AG10803 (cell line): Measurements from ENCODE around the gene ICE2.

Experiments used
- DNase-seq: peaks from one replicate; pipeline ENCODE4 v3.0.0; 2010; ENCODE audit warnings: low read depth
- H3K4me3 ChIP-seq: 2 replicates; pipeline ENCODE4 v1.5.1; 2011; ENCODE audit warnings: mild to moderate bottlenecking, low read length, control low read depth
- TF ChIP-seq, protein P1 (sequence below): conservative IDR thresholded peaks from 2 replicates; pipeline ENCODE4 v1.5.1; 2011; ENCODE audit warnings: mild to moderate bottlenecking, low read length, control low read depth, inconsistent platforms

Gene ICE2

DNA sequence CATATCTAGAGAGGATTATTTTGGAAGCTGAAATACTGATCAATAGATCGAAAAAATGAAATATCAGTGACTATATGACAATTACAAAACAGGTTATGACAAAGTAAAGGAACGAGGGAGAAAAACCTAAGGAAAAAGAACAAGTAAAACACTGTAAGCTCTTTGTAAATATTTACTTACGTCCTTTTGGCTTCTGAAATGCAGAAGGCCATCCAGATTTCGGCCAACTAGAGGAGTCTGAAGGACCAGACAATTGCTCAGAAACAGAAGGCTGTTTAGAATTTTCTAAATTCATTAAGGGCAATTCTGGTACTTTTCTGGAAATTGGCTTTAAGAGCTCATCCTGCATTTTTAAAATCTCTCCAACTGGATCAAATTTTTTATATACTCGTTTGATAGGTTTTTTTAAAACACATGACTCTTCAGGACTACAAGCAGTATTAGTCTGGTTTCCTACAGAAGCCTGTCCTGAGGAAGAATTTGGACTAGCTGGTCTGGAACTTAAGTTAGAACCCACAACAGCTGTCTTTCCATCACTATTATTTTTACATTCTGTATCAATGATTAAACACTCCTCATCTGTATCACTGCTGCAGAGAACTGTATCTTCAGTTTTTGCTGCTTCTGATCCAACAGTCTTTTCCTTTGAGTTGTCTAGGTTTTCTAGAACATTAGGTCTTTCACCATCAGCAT, 30.1 kb downstream of the ICE2 start:
- TF ChIP-seq, protein P1, sequence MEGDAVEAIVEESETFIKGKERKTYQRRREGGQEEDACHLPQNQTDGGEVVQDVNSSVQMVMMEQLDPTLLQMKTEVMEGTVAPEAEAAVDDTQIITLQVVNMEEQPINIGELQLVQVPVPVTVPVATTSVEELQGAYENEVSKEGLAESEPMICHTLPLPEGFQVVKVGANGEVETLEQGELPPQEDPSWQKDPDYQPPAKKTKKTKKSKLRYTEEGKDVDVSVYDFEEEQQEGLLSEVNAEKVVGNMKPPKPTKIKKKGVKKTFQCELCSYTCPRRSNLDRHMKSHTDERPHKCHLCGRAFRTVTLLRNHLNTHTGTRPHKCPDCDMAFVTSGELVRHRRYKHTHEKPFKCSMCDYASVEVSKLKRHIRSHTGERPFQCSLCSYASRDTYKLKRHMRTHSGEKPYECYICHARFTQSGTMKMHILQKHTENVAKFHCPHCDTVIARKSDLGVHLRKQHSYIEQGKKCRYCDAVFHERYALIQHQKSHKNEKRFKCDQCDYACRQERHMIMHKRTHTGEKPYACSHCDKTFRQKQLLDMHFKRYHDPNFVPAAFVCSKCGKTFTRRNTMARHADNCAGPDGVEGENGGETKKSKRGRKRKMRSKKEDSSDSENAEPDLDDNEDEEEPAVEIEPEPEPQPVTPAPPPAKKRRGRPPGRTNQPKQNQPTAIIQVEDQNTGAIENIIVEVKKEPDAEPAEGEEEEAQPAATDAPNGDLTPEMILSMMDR, result no peak
- DNase-seq, result no peak
- H3K4me3 ChIP-seq, result no peak overlapping the region

DNA sequence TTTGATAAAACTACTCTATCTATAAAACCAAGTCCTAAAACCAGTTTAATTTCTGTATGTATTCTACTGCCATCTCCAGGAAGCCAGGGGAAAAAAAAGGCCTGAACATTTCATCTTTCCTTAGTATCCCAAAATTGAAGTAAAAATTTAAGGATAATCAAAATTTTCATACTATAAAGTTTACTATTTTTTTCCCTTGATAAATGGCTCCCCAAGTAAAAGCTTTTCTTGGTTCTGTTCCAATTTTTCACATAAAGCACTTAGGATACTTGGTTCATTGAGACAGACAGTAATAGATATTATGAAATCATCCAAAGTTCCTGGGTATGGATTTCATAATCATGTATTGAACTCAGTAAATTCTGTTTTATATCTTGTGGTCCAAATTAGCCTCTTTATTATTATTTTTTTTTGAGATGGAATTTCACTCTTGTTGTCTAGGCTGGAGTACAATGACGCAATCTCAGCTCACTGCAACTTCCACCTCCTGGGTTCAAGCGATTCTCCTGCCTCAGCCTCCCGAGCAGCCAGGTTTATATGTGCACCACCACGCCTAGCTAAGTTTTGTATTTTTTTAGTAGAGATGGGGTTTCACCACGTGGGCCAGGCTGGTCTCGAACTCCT, 34.5 kb downstream of the ICE2 start:
- TF ChIP-seq, protein P1, result peak; percentile 82
- H3K4me3 ChIP-seq, result no peak overlapping the region
- peak; percentile 63 for DNase-seq

DNA sequence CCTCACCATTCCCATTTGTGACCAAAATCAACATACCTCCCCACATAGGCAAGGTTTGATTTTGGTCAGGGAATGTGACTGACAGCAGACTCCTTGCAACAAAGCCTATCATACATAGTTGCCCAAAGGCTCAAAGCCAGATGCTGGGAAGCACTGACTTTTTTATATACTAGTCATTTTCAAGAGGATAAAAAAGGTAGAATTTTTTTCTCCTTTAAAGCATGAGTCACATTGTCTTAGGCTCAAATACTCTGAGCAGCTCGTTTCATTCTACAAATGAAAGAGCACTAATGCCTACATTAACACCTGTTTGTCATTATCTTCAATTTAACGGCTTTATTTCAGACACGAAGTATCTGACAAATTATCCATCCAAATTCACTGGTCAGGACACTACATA, 36.2 kb downstream of the ICE2 start:
- no peak overlapping the region for H3K4me3 ChIP-seq
- peak; percentile 48 for DNase-seq
- TF ChIP-seq, protein P1, result no peak

DNA sequence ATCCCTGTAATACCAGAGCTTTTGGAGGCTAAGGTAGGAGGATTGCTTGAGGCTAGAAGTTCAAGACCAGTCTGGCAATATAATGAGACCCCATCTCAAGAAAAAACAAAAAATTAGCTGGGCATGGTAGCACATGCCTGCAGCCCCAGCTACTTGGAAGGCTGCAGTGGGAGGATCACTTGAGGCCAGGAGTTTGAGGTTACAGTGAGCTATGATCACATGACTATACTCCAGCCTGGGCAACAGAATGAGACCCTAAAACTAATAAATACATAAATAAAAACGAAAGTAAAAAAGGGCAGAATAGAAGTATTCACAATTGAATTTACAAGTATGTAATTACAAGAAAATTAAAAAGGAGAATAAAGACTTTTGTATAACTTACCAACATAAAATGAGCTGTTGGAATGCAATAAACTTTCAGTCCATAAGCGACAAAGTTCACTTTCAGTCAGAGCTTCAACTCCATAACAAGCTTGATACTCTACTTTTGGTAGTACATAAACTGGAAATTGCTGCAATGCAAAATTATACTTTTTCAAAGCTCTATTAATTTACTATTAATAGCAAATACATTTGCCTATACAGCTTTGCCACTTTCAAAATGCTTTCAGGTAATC, 36.8 kb downstream of the ICE2 start:
- no peak overlapping the region for H3K4me3 ChIP-seq
- TF ChIP-seq, protein P1, result no peak
- DNase-seq, result no peak

DNA sequence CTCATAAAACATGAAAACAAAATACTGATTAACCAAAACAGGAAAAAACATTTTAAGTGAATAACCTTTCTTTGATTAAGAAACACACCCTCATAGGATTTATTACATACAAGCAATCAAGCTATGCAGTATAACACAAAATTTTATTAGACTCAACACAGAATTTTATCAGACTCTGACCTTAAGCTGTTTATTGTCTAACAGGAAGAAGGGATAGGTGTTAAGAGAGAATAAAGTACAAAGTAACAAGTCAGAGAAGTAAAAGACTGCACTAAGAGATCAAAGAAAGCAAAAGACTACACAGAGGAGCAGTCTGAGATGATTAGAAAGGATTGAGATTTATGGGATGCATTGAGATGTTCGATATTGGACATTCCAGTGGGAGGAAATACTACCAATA, 37.6 kb downstream of the ICE2 start:
- DNase-seq, result no peak
- TF ChIP-seq, protein P1, result no peak
- H3K4me3 ChIP-seq, result no peak overlapping the region

DNA sequence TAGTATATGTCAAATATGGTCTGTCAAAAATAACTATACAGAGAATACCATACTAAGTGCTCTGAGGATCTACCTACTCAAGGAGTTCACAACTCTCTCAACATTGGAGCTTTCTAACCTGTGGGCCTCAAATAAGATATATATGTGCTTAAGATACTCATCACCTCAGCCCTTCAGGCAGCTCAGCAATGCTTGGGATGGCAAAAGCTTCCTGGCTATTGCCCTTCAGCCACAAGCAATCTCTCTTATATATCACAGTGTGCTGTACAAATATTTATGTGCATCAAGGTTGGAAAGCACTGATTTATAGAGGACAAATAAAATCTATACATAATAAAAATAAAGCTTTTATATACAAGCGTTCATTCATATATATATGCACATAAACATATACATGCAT, 40.3 kb downstream of the ICE2 start:
- no peak overlapping the region for H3K4me3 ChIP-seq
- no peak for DNase-seq
- TF ChIP-seq, protein P1, result no peak

DNA sequence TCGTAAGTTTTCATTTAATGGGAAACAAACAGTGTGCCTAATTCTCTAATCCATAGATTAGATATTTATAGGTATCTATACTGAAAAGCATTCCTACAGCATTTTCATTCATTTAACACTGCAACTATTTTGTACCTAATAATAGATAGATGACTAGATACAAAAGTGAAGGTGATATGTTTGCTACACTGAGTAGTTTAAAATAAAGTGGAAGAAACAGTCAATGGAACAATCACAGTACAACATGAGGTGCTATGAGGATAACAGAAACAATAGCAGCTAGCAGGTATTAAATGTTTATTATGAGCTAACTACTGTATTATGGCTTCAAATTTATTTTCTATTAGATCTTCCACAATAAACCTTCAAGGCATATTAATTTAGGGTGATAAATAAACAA, 50.0 kb downstream of the ICE2 start:
- DNase-seq, result no peak
- TF ChIP-seq, protein P1, result no peak
- no peak overlapping the region for H3K4me3 ChIP-seq
